ENCODE data around the gene DNAI4.
"Not testable (repeated sequence)": the region's sequence is repeated elsewhere in the genome, so short reads cannot be mapped to it uniquely, and the experiment has no call there.

The DNAI4 gene

GRCh38 chr1:66929146-66929688 lies 4.6 kb upstream of the DNAI4 start:
- no peak for DNase-seq

GRCh38 chr1:66927528-66927927 lies 2.9 kb upstream of the DNAI4 start:
- DNase-seq: no peak

GRCh38 chr1:66925944-66926343 lies 1.3 kb upstream of the DNAI4 start:
- DNase-seq: no peak

GRCh38 chr1:66925558-66925910 lies 878 bp upstream of the DNAI4 start:
- no peak for DNase-seq

- no peak for DNase-seq
Measured at GRCh38 chr1:66920543-66920942, 4.1 kb downstream of the DNAI4 start.

GRCh38 chr1:66919828-66920227 lies 4.8 kb downstream of the DNAI4 start:
- no peak for DNase-seq

- DNase-seq: no peak
Measured at GRCh38 chr1:66919063-66919462, 5.6 kb downstream of the DNAI4 start.

- no peak for DNase-seq
Measured at GRCh38 chr1:66917476-66917875, 7.2 kb downstream of the DNAI4 start.

- DNase-seq: no peak
Measured at GRCh38 chr1:66916320-66916719, 8.3 kb downstream of the DNAI4 start.

- DNase-seq: not testable (repeated sequence)
Measured at GRCh38 chr1:66915203-66915602, 9.5 kb downstream of the DNAI4 start.

- no peak for DNase-seq
Measured at GRCh38 chr1:66893712-66894111, 30.9 kb downstream of the DNAI4 start.

GRCh38 chr1:66890621-66891020 lies 34.0 kb downstream of the DNAI4 start:
- no peak for DNase-seq

- no peak for DNase-seq
Measured at GRCh38 chr1:66889030-66889429, 35.6 kb downstream of the DNAI4 start.

- no peak for DNase-seq
Measured at GRCh38 chr1:66876664-66877063, 48.0 kb downstream of the DNAI4 start.

GRCh38 chr1:66873111-66873510 lies 51.5 kb downstream of the DNAI4 start:
- no peak for DNase-seq

- DNase-seq: not testable (repeated sequence)
Measured at GRCh38 chr1:66872024-66872423, 52.6 kb downstream of the DNAI4 start.

- no peak for DNase-seq
Measured at GRCh38 chr1:66867501-66867900, 57.2 kb downstream of the DNAI4 start.

GRCh38 chr1:66860529-66860928 lies 64.1 kb downstream of the DNAI4 start:
- DNase-seq: no peak

- DNase-seq: no peak
Measured at GRCh38 chr1:66853379-66853778, 71.3 kb downstream of the DNAI4 start.

- no peak for DNase-seq
Measured at GRCh38 chr1:66852870-66853269, 71.8 kb downstream of the DNAI4 start.

GRCh38 chr1:66850989-66851388 lies 73.7 kb downstream of the DNAI4 start:
- DNase-seq: no peak

GRCh38 chr1:66848193-66848592 lies 76.5 kb downstream of the DNAI4 start:
- no peak for DNase-seq

GRCh38 chr1:66840929-66841328 lies 83.7 kb downstream of the DNAI4 start:
- DNase-seq: no peak

- DNase-seq: no peak
Measured at GRCh38 chr1:66834926-66835325, 89.7 kb downstream of the DNAI4 start.

GRCh38 chr1:66833112-66833511 lies 91.5 kb downstream of the DNAI4 start:
- DNase-seq: no peak

All from NCI-H1092 treated with DMSO at 0.1 percent for 48 hours (cell line).